Glutamatergic neuron (in vitro differentiated cells): ENCODE measurements around the gene RMP24.

Experiments used
- DNase-seq: peaks from one replicate; pipeline ENCODE4 v3.0.0; 2022
- H3K27ac Mint-ChIP-seq: one replicate; pipeline ENCODE4 v1.8.0; 2020; ENCODE audit warnings: mild to moderate bottlenecking, mixed read lengths, inconsistent platforms; ENCODE audit not compliant: unreplicated experiment
- H3K27me3 Mint-ChIP-seq: one replicate; pipeline ENCODE4 v1.8.0; 2020; ENCODE audit warnings: mild to moderate bottlenecking, moderate library complexity, mixed read lengths, inconsistent platforms; ENCODE audit not compliant: unreplicated experiment
- H3K36me3 Mint-ChIP-seq: one replicate; pipeline ENCODE4 v1.8.0; 2020; ENCODE audit warnings: mild to moderate bottlenecking, mixed read lengths, inconsistent platforms; ENCODE audit not compliant: unreplicated experiment
- H3K4me1 Mint-ChIP-seq: one replicate; pipeline ENCODE4 v1.8.0; 2020; ENCODE audit warnings: mild to moderate bottlenecking, low read depth, mixed read lengths, inconsistent platforms; ENCODE audit not compliant: unreplicated experiment
- H3K4me3 Mint-ChIP-seq: one replicate; pipeline ENCODE4 v1.8.0; 2020; ENCODE audit warnings: mild to moderate bottlenecking, mixed read lengths, inconsistent platforms; ENCODE audit not compliant: unreplicated experiment
- H3K9me3 Mint-ChIP-seq: one replicate; pipeline ENCODE4 v1.8.0; 2020; ENCODE audit warnings: mild to moderate bottlenecking, moderate library complexity, mixed read lengths, inconsistent platforms; ENCODE audit not compliant: unreplicated experiment
- CTCF ChIP-seq: fragments of 200-600 bp; sonication (generic); IDR thresholded peaks from one replicate; pipeline ENCODE4 v1.5.0; 2021; ENCODE audit not compliant: partially characterized antibody, unreplicated experiment

Gene RMP24

GRCh38 chr18:35999925-36000324, 27.4 kb downstream of the RMP24 start:
- Mint-ChIP-seq H3K4me3 (no peak overlapping the region), H3K36me3 (no peaks in the 10 kb centered on the region), H3K9me3 (peaks cover 3% of the 10 kb centered on the region), H3K4me1 (no peaks in the 10 kb centered on the region), H3K27ac (no peak overlapping the region), H3K27me3 (no peaks in the 10 kb centered on the region)
- TF ChIP-seq CTCF = no peak
- DNase-seq = no peak

- Mint-ChIP-seq H3K36me3 (no peaks in the 10 kb centered on the region), H3K27me3 (peaks cover 1% of the 10 kb centered on the region), H3K4me1 (no peaks in the 10 kb centered on the region), H3K4me3 (no peak overlapping the region), H3K27ac (no peak overlapping the region), H3K9me3 (no peaks in the 10 kb centered on the region)
- no peak for DNase-seq
- no peak for TF ChIP-seq CTCF
These were observed 34.5 kb downstream of the RMP24 start for GRCh38 chr18:36006997-36007396.

DNA sequence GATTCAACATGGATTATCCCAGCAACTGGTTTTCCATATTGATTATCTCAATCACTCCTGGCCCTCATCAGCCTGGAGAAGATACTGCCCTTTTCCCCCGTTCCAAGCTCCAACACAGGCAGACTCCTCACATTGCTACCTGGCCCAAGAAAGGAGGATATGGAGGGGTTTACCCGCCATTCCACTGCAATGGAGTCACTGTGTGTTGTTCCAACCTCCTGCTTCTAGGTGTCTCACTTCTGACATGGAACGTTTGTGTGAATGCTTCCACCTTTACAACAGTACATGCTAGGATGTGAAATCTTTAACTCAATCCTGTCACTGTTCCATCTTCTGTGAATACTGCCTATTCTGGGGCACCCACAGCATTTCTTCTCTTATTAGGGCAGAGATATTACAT, 36.7 kb downstream of the RMP24 start:
- Mint-ChIP-seq H3K27me3 (peaks cover 1% of the 10 kb centered on the region), H3K27ac (no peak overlapping the region), H3K4me1 (no peaks in the 10 kb centered on the region), H3K36me3 (no peaks in the 10 kb centered on the region), H3K9me3 (no peaks in the 10 kb centered on the region), H3K4me3 (no peak overlapping the region)
- no peak for TF ChIP-seq CTCF
- DNase-seq = no peak

GRCh38 chr18:36012891-36013290, 40.4 kb downstream of the RMP24 start:
- Mint-ChIP-seq H3K9me3 (no peaks in the 10 kb centered on the region), H3K27ac (no peak overlapping the region), H3K4me1 (no peaks in the 10 kb centered on the region), H3K36me3 (no peaks in the 10 kb centered on the region), H3K27me3 (peaks cover 1% of the 10 kb centered on the region), H3K4me3 (no peak overlapping the region)
- TF ChIP-seq CTCF = no peak
- no peak for DNase-seq

DNA sequence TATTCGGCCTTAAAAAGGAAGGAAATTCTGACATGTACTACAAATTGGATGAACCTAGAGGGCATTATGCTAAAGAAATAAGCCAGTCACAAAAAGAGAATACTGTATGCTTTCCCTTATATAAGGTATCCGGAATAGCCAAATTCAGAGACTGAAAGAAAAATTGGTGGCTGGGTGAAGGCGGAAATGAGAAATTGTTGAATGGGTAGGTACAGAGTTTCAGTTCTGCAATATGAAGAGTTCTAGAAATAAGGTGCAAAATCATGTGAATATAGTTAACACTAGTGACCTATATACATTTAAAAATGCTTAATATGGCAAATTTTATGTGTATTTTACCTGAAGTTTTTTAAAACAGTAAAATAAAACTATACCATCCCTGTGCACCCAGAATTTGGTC, 43.1 kb downstream of the RMP24 start:
- no peak overlapping the region for H3K4me3 Mint-ChIP-seq
- no peak for DNase-seq
- H3K4me1 Mint-ChIP-seq = no peaks in the 10 kb centered on the region
- H3K36me3 Mint-ChIP-seq = no peaks in the 10 kb centered on the region
- peaks cover 1% of the 10 kb centered on the region for H3K27me3 Mint-ChIP-seq
- no peak overlapping the region for H3K27ac Mint-ChIP-seq
- no peak for TF ChIP-seq CTCF
- H3K9me3 Mint-ChIP-seq = no peaks in the 10 kb centered on the region
